Fibroblast of villous mesenchyme (primary cell): ENCODE data around the gene MSI2. TPM values are rescaled to one million over a fixed set of nuclear protein-coding genes. Genes with fewer than 3 reads are reported as not detected.

Experiments used
- DNase-seq: peaks from one replicate; pipeline ENCODE4 v3.0.0-alpha.2; 2010; ENCODE audit warnings: low read depth
- H3K4me3 ChIP-seq: 2 replicates; pipeline ENCODE4 v1.5.1; 2011; ENCODE audit warnings: low read depth, mild to moderate bottlenecking, low read length
- total RNA-seq: library from RNA; depleted of rRNA; stranded (reverse); fragments of >200 nt; gene quantifications from 2 replicates; pipeline ENCODE4 v1.2.3, GENCODE V29; 2012
- TF ChIP-seq, protein P1 (sequence below): IDR thresholded peaks from 2 replicates; pipeline ENCODE4 v1.5.1; 2012; ENCODE audit warnings: low read depth, mild to moderate bottlenecking, low read length; ENCODE audit not compliant: insufficient read depth

MSI2 gene
- total RNA-seq, 1 donor, result 50.1 TPM

DNA sequence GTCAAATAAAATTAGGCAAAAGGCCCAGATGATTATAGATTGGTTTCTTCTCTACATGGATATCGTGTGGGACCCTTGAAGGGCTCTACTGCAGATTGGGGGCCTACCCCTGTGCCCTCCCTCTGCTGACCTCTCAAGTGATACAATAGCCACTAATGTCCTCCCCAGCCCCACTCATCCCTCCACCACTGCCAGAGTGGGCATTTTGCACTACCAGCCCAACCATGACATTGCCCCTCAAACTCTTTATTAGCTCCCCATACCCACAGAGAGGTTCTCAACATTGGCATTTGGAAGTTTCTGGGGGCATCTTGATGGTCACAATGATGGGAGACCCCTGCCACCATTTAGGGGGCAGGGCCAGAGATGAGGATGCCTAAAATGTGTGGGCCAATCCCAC lies 446.9 kb downstream of the MSI2 start:
- DNase-seq, result no peak
- TF ChIP-seq, protein P1, sequence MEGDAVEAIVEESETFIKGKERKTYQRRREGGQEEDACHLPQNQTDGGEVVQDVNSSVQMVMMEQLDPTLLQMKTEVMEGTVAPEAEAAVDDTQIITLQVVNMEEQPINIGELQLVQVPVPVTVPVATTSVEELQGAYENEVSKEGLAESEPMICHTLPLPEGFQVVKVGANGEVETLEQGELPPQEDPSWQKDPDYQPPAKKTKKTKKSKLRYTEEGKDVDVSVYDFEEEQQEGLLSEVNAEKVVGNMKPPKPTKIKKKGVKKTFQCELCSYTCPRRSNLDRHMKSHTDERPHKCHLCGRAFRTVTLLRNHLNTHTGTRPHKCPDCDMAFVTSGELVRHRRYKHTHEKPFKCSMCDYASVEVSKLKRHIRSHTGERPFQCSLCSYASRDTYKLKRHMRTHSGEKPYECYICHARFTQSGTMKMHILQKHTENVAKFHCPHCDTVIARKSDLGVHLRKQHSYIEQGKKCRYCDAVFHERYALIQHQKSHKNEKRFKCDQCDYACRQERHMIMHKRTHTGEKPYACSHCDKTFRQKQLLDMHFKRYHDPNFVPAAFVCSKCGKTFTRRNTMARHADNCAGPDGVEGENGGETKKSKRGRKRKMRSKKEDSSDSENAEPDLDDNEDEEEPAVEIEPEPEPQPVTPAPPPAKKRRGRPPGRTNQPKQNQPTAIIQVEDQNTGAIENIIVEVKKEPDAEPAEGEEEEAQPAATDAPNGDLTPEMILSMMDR, result no peak
- no peak overlapping the region for H3K4me3 ChIP-seq

DNA sequence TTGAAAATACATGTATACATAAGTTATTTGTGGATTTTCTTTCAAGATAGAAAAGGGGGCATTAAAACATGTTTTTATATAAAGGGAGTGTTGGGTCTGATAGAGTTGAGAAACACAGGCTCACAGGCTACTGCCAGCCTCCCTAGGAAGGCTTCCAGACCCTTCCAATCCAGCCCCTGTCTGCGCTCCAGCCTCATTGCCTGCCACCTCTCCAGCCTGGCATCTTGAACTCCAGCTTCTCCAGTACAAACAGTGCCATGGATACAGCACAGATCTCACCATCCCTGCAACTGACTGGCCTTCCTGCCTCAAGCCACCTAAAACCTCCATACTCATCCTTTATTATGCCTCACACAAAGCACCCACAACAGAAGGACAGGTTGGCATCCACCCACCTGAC lies 448.1 kb downstream of the MSI2 start:
- H3K4me3 ChIP-seq, result no peak overlapping the region
- DNase-seq, result no peak
- TF ChIP-seq, protein P1, result no peak

DNA sequence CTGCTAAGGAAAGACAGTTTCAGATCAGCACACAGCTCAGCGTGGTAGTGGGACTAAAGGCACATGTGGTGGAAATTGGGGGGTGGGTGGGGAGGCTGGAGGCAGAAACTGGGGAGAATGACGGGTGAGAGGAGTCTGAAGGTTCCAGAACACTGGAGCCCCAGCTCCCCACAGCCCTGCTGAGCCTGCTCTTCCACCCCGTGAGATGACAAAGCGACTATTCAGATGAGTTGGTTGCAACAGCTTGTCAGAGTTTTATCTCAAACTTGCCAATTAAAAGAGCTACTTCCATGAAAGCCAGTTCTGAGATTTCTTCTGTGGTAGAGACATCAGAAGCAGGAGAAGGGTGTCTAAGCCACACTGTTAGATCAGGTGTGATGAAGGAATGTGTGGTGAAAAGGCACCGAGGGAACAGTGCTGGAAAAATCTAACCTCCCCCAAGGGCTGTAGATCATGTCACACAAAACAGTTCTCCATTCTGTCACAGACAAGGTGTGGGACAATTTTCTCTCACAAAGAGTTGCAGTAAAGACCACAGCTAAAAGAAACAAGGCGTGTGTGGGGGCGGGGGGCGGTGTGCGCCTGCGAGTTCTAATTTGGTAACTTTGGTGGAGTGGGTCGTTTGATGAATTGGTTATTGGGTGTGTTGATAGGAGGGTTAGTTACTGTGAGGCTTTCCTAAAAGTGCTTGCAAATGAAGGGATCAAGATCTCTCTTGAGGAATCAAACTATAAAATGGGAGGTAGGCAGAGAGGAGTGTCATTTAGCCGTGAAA lies 449.8 kb downstream of the MSI2 start:
- no peak overlapping the region for H3K4me3 ChIP-seq
- TF ChIP-seq, protein P1, result no peak
- no peak for DNase-seq

DNA sequence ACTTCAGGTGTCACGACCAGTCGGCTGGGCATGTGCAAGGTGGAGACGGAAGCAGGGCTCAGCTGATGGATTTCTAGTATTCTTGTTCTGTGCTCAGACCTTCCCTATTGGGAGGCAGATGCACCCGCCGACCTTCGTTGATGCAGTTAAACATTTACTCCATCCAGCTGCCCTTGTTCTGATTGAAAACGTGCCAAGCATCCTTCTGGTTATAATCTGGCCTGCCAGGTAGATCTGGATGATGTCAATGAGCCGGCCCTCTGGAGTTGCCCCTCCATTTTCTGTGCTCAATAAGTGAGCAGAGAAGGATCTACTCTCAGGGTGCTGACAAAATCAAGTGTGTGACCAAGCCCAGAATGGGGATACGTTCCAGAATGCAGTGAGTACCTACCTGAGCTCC lies 450.4 kb downstream of the MSI2 start:
- no peak overlapping the region for H3K4me3 ChIP-seq
- TF ChIP-seq, protein P1, result no peak
- DNase-seq, result no peak

DNA sequence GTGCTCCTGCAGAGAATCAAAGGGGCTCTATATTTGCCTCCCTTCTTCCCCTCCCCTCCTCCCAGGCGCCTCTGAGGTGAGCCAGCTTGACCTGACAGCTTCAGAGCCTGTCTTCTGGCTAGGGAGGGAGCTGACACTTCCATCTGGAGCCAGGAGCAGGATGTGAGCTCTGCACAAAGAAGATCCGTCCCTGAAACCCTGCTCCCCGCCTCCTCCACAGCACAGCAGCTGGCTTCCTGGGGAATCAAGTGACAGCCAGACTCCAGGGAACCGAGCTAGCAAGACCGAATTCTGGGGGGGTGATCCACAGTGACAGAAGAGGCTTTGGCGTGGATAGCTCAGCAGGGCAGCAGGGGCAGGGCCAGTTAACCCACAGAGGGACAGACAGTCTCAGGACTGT lies 451.6 kb downstream of the MSI2 start:
- TF ChIP-seq, protein P1, result no peak
- no peak overlapping the region for H3K4me3 ChIP-seq
- DNase-seq, result no peak

DNA sequence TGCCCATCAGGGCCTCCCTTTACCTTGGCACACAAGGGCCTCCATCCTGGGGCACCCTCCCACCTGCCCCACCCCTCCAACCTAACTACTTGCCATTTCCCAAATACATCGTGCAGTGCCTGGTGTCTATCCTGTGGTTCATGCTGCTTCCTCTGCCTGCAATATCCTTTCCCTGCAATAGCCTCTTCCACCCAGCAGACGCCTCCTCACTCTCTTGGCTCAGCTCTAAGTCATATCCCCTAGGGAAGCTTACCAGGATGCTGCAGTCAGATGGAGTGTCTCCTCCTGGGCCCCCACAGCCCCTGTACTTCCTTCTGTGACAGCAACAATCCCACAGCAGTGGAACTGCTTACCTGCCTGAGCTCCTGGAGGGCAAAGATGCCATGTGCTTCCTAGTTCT lies 452.1 kb downstream of the MSI2 start:
- H3K4me3 ChIP-seq, result no peak overlapping the region
- no peak for DNase-seq
- TF ChIP-seq, protein P1, result no peak

DNA sequence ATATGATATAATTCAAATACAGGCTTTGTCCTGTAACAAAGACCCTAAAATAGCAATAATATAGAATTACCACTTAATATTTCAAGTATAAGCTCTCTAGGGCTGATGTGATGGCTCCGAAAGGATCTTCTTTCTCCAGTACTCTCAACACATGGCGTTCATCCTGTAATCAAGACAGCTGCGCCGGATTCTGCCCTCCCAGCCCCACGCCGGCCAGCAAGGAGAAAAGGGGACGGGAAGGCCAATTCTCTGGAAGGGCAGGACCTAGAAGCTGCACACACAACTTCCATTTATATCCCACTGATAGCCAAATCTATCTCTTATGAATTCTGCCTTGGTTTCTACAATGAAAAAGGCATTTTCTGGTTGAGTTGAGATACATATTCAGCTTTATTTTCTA lies 456.8 kb downstream of the MSI2 start:
- H3K4me3 ChIP-seq, result no peak overlapping the region
- DNase-seq, result no peak
- TF ChIP-seq, protein P1, result no peak
